GM18526 (cell line): Measurements from ENCODE around the gene NKAP.

ENCODE experiments used
- POLR2A ChIP-seq: IDR thresholded peaks from 3 replicates; pipeline ENCODE4 v1.6.1; 2011; ENCODE audit not compliant: insufficient read length; ENCODE audit errors: extremely low read depth

NKAP gene

DNA sequence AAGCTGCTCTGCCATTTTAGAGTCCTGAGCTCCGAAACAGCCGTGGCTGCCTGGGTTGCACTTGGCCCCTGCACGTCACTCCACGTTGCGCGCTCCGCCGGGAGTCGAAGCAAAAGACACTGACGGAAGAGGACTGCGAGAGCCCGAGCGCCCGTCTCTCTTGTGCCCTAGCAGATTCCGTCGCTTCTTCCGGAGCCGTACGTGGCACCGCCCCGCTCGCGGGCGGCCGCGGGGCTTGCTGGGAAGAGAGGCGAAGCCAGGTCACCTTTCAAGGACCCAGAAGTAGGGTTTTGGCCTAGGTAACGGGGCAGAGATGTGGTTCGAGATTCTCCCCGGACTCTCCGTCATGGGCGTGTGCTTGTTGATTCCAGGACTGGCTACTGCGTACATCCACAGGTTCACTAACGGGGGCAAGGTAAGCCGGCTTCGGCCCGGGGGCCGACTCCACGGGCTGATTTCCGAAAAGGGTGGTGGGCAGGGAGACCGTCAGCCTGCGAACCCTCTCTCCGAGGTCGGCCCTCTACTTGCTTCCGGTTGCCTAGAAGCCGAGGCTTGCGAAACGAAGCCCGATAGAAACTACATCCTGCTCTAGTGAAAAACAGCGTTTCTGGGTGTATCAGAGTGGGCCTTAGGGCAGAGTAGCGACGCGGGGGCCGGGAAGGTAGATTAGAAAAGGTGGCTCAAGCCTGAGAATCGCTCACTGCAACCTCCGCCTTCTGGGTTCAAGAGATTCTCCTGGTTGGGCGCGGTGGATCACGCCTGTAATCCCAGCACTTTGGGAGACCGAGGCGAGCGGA is 71.8 kb downstream of the NKAP start, which contains the start of the genes NDUFA1 and RNF113A:
TSS of gene NDUFA1 (plus strand) at position 234 of the 797 bp plus-strand sequence. CDS start at position 314, 80 bp downstream.
TSS of gene RNF113A (minus strand) at position 135 of the 797 bp plus-strand sequence. CDS start at position 15, 120 bp downstream.
- peak; percentile 78 for TF ChIP-seq POLR2A

DNA sequence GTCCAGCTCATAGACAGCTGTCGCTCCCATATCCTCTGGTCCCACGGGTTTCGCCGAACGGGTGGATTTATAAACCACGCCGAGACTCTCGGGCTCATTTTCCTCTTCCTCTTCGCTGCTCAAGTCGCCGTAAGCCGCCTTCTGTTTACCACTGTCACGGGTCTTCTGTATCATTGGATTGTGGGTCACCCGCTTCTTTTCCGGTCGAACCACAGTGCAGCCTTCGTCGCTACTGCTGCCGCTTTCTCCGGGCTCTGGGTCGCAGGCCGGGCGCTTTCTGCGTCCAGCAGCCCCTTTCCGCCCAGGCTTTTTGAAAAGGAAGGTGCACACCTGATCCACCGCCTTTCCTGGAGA is 72.3 kb downstream of the NKAP start:
- TF ChIP-seq POLR2A = no peak
